Heart right ventricle (tissue), 16 donors: Measurements from ENCODE around the gene ERMARD. TPM values are rescaled to one million over a fixed set of nuclear protein-coding genes. Genes with fewer than 3 reads are reported as not detected.
A peak's percentile ranks its signal among the peaks of the same experiment; 100 is the strongest.

Source experiments
- ATAC-seq, 8 donors: fragments of 200-7000 bp; cut with Tn5 transposase; one replicate each; pipeline ENCODE4 v1.9.1; 2020; ENCODE audit warnings: mild to moderate bottlenecking in 8 of 8, moderate library complexity in 8 of 8, moderate number of reproducible peaks in 1 of 8
- DNase-seq, 2 donors: peaks; one replicate each; pipeline ENCODE4 v3.0.0-alpha.2; 2020
- H3K27ac ChIP-seq, 10 donors: fragments of 200-600 bp; sonication (generic) in 2 of 10; one replicate each; pipeline versions ENCODE4 v1.5.0 to v1.8.0; 2020 to 2022; ENCODE audit warnings: mild to moderate bottlenecking in 3 of 10
- H3K27me3 ChIP-seq, 7 donors: fragments of 200-600 bp; one replicate each; pipeline ENCODE4 v1.8.0; 2021 to 2022; ENCODE audit warnings: mild to moderate bottlenecking in 2 of 7
- H3K36me3 ChIP-seq, 9 donors: fragments of 200-600 bp; sonication (generic) in 1 of 9; one replicate each; pipeline versions ENCODE4 v1.5.0 to v1.8.0; 2020 to 2022; ENCODE audit warnings: mild to moderate bottlenecking in 2 of 9
- H3K4me1 ChIP-seq, 9 donors: fragments of 200-600 bp; sonication (generic) in 1 of 9; one replicate each; pipeline versions ENCODE4 v1.5.0 to v1.8.0; 2020 to 2022; ENCODE audit warnings: mild to moderate bottlenecking in 4 of 9
- H3K4me3 ChIP-seq, 10 donors: fragments of 200-600 bp; sonication (generic) in 2 of 10; one replicate each; pipeline versions ENCODE4 v1.5.0 to v1.8.0; 2020 to 2022; ENCODE audit warnings: mild to moderate bottlenecking in 7 of 10, moderate library complexity in 2 of 10
- H3K9me3 ChIP-seq, 11 donors: fragments of 200-600 bp in 10 of 11; sonication (generic) in 2 of 11; one replicate each; pipeline versions ENCODE4 v1.5.0 to v1.8.0; 2013 to 2022; ENCODE audit warnings: mild to moderate bottlenecking in 2 of 11, control low read depth in 1 of 11, moderate library complexity in 1 of 11
- WGBS, 2 donors: extraction: QIAGEN DNeasy Blood & Tissue Kit; methylation state at CpG; one replicate each; pipeline ENCODE4 v1.1.7; 2013; ENCODE audit warnings: inconsistent platforms in 1 of 2; 5-methylcytosine and 5-hydroxymethylcytosine counted together
- intact Hi-C, 10 donors: fragments of 100-400 bp; cut with DNase I; formaldehyde crosslinking; loops; one replicate each; pipeline versions ENCODE4 v1.11.1 to v1.14.2; 2022
- polyA plus RNA-seq, 2 donors: library from polyadenylated mRNA; stranded (reverse); fragments of 200-250 nt; gene quantifications; one replicate each; pipeline ENCODE4 v1.2.3, GENCODE V29; 2013
- total RNA-seq, 10 donors: library from RNA; stranded (reverse); fragmentation: NEBNext Ultra II Directional in 3 of 10; extraction: Animal tissue kit (Norgen Biotek cat#: 25700) in 3 of 10; gene quantifications; one replicate each; pipeline versions ENCODE4 v1.2.1 to v1.2.4, GENCODE V29; 2021 to 2023
- TF ChIP-seq, protein P1 (sequence below), 9 donors: fragments of 200-600 bp; sonication (generic) in 2 of 9; IDR thresholded peaks; one replicate each; pipeline versions ENCODE4 v1.5.0 to v1.8.0; 2021 to 2022; ENCODE audit warnings: antibody characterized with exemption in 9 of 9, mild to moderate bottlenecking in 5 of 9, moderate library complexity in 1 of 9
- donor health status: Arrhythmogenic right ventricular cardiomyopathy.
- donor health status: ischemic (EF 13 %, LVEDD 7.1; RV severe dilation, severe dysfunction).
- donor health status: healthy with polysubstance abuse.
- donor health status: DM: no; HTN: yes; CAD: no.
- donor health status: DM: no; HTN: no; CAD: no.
- donor health status: ischemic (EF 25% LVEDD 6.9; RV normal size, moderate dysfunction).
- donor health status: ischemic (EF 25% LVEDD 5.7; RV mildly dilated, moderate dysfunction).
- donor health status: healthy.
- donor health status: DM: yes; HTN: yes; CAD: no.
- donor health status: Ischemic cardiomyopathy.
- donor health status: ischemic (EF 35%, LVEDD 5.7; RV mildly dilated, moderate dysfunction).
- donor health status: nonischemic (EF 11% LVEDD 7.7; RV severe dilation, severe dysfunction).
- donor health status: DM: yes; HTN: yes; CAD: no.
- donor health status: PGD.
- donor health status: ischemic (EF 29% LVEDD 5.4; RV normal size, mild dysfunction).
- donor health status: nonischemic (EF 23%, LVEDD 6.1; RV moderate dilation, normal function).

The ERMARD gene
- total and polyA plus RNA-seq, 12 donors: 7.5 to 38.5 (median 10.0) TPM

GRCh38 chr6:169714595-169714994 lies 36.8 kb upstream of the ERMARD start:
- Histone ChIP-seq H3K36me3 (peaks cover 0 to 94% (median 38%) of the 10 kb centered on the region in 9 donors), H3K27me3 (no peaks in the 10 kb centered on the region), H3K9me3 (no peaks in the 10 kb centered on the region), H3K27ac (no peak overlapping the region), H3K4me1 (peaks cover 0 to 5% (median 0%) of the 10 kb centered on the region in 9 donors), H3K4me3 (no peak overlapping the region)
- intact Hi-C loops: no loop called here
- TF ChIP-seq, protein P1, sequence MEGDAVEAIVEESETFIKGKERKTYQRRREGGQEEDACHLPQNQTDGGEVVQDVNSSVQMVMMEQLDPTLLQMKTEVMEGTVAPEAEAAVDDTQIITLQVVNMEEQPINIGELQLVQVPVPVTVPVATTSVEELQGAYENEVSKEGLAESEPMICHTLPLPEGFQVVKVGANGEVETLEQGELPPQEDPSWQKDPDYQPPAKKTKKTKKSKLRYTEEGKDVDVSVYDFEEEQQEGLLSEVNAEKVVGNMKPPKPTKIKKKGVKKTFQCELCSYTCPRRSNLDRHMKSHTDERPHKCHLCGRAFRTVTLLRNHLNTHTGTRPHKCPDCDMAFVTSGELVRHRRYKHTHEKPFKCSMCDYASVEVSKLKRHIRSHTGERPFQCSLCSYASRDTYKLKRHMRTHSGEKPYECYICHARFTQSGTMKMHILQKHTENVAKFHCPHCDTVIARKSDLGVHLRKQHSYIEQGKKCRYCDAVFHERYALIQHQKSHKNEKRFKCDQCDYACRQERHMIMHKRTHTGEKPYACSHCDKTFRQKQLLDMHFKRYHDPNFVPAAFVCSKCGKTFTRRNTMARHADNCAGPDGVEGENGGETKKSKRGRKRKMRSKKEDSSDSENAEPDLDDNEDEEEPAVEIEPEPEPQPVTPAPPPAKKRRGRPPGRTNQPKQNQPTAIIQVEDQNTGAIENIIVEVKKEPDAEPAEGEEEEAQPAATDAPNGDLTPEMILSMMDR (IDR thresholded peaks at IDR 0.05): no peak
- DNase-seq (no peak), ATAC-seq (no peak)
- WGBS, 2 donors: 95% methylated on average over 9 of the region's 9 CpGs

DNA sequence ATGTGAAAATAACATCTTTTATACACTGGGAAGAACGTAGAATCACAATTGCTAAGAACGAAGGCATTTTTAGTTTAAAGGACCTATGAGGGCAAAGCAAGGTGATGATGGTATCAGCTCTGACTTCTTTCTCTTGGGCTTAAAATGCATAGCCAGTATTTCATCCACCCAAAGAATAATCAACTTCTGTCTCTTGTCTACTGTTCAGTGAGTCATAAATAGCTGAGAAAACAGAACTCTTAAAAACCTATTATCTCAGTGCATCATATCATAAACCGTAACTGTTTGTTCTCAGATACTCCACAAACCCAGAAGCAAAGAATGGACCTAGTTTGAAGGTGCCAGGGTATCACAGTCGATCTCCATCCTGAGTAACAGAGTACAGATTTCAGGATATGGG lies 32.3 kb upstream of the ERMARD start:
- ATAC-seq (no peak), DNase-seq (no peak)
- no peaks in the 10 kb centered on the region for H3K27me3 ChIP-seq
- H3K9me3 ChIP-seq: no peaks in the 10 kb centered on the region
- peaks cover 0 to 52% (median 23%) of the 10 kb centered on the region in 9 donors for H3K36me3 ChIP-seq
- no peak overlapping the region for H3K27ac ChIP-seq
- no peak overlapping the region for H3K4me3 ChIP-seq
- 87 to 90% methylated on average over 4 of the region's 4 CpGs for WGBS, 2 donors
- intact Hi-C loops: no loop called here
- H3K4me1 ChIP-seq: peaks cover 5 to 26% (median 22%) of the 10 kb centered on the region in 9 donors
- TF ChIP-seq, protein P1 (IDR thresholded peaks at IDR 0.05): no peak

DNA sequence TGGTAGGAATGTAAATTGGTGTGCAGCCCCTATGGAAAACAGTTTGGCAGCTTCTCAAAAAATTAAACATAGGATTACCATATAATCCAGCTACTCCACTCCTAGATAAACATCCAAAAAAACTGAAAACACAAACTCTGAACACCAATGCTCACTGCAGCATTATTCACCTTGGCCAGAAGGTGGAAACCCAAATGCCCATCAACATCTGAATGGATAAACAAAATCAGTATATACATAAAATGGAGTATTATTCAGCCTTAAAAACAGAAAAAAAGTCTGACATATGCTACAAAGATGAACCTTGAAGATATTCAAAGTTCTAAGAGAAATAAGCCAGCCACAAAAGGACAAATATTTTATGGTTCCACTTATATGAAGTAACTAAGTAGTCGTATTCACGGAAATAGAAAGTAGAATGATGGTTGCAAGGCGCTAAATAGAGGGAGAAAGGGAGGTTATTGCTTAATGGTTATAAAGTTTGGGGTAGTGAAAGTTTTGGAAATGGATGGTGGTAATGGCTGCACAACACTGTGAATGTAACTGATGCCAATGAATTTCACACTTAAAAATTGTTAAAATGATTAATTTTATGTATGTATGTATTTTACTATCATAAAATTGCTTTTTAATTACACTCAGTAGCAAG lies 31.1 kb upstream of the ERMARD start:
- Histone ChIP-seq H3K4me1 (peaks cover 8 to 30% (median 26%) of the 10 kb centered on the region in 9 donors), H3K36me3 (peaks cover 0 to 40% (median 19%) of the 10 kb centered on the region in 9 donors), H3K27ac (no peak overlapping the region), H3K4me3 (no peak overlapping the region), H3K9me3 (no peaks in the 10 kb centered on the region), H3K27me3 (no peaks in the 10 kb centered on the region)
- DNase-seq: no peak
- intact Hi-C loops: no loop called here
- TF ChIP-seq, protein P1 (IDR thresholded peaks at IDR 0.05): no peak
- WGBS, 2 donors: 94 to 98% methylated on average over 3 of the region's 3 CpGs
- ATAC-seq: no peak

GRCh38 chr6:169722362-169723199 lies 28.8 kb upstream of the ERMARD start:
- peak overlapping the region; percentile 50 to 82 (median 71) for H3K4me3 ChIP-seq
- H3K9me3 ChIP-seq: no peaks in the 10 kb centered on the region
- intact Hi-C loops: loop anchor here in 1 of 10 donors (1.0 kb wide), 1 partner anchor 29 kb away; the partner anchor contains the start of genes DYNLT2 and ERMARD
- peaks cover 8 to 34% (median 27%) of the 10 kb centered on the region in 9 donors for H3K4me1 ChIP-seq
- DNase-seq: peak; percentile 36 to 39
- peak; percentile 55 to 82 (median 75) for ATAC-seq
- peak overlapping the region; percentile 82 to 97 (median 90) for H3K27ac ChIP-seq
- H3K36me3 ChIP-seq: peaks cover 0 to 17% (median 0%) of the 10 kb centered on the region in 9 donors
- no peaks in the 10 kb centered on the region for H3K27me3 ChIP-seq
- WGBS, 2 donors: 2 to 3% methylated on average over 22 of the region's 22 CpGs
- TF ChIP-seq, protein P1 (IDR thresholded peaks at IDR 0.05): no peak
